ENCODE results near the gene NBPF3. TPM values are rescaled to one million over a fixed set of nuclear protein-coding genes. Genes with fewer than 3 reads are reported as not detected.

NBPF3 gene
- total RNA-seq, 4 donors from 2014 or later, result 3.8 to 23.0 (median 6.7) TPM

DNA sequence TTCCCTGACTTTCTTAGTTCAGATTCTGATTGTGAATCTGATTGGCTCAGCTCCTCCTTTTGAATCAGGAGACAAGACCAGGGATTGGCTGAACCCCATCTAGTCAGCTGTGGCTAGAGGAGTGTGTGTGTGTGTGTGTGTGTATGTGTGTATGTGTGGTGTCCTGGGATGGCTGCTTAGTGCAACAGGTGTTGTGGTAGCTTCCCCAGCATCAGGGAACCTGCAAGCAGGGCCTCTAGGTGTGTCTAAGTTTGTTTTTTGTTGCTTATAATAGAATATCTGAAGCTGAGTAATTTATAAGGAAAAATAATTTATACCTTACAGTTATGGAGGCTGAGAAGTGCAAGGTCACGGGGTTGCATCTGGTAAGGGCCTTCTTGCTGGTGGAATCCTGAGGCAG lies 56.1 kb downstream of the NBPF3 start:
- intact Hi-C loops (cut with DNase I; ENCODE audit: low total_unique reads), result no loop called here
- H3K4me3 ChIP-seq, result no peak overlapping the region
- no peaks in the 10 kb centered on the region for H3K27me3 ChIP-seq
- TF ChIP-seq CTCF (IDR thresholded peaks at IDR 0.05) (no peak), POLR2A (IDR thresholded peaks at IDR 0.05) (no peak)
- no peak overlapping the region for H3K27ac ChIP-seq
- H3K36me3 ChIP-seq, result no peaks in the 10 kb centered on the region
- H3K4me1 ChIP-seq, result no peaks in the 10 kb centered on the region
- H3K9me3 ChIP-seq, result no peaks in the 10 kb centered on the region
- no peak for DNase-seq

DNA sequence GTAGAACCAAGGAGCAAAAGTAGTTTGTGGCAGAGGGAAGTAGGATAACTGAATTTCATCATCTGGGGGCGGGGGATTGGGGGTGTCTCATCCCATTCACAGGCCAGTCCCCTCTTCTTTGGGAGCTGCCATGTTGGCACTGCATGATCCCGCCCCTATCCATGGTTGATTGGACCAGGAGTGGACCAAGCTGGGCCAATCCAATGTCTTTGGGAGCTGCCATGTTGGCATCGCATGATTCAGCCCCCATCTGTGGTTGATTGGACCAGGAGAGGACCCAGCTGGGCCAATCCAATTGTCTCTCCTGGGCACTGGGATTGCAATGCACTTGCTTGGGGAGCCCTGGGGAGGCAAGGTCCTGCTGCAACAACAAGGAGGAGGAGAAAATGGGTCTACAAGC lies 56.9 kb downstream of the NBPF3 start:
- H3K9me3 ChIP-seq, result no peaks in the 10 kb centered on the region
- no peaks in the 10 kb centered on the region for H3K4me1 ChIP-seq
- intact Hi-C loops (cut with DNase I; ENCODE audit: low total_unique reads), result no loop called here
- H3K4me3 ChIP-seq, result no peak overlapping the region
- TF ChIP-seq CTCF (IDR thresholded peaks at IDR 0.05), result no peak
- TF ChIP-seq POLR2A (IDR thresholded peaks at IDR 0.05), result no peak
- no peaks in the 10 kb centered on the region for H3K27me3 ChIP-seq
- H3K36me3 ChIP-seq, result no peaks in the 10 kb centered on the region
- no peak overlapping the region for H3K27ac ChIP-seq
- DNase-seq, result no peak

DNA sequence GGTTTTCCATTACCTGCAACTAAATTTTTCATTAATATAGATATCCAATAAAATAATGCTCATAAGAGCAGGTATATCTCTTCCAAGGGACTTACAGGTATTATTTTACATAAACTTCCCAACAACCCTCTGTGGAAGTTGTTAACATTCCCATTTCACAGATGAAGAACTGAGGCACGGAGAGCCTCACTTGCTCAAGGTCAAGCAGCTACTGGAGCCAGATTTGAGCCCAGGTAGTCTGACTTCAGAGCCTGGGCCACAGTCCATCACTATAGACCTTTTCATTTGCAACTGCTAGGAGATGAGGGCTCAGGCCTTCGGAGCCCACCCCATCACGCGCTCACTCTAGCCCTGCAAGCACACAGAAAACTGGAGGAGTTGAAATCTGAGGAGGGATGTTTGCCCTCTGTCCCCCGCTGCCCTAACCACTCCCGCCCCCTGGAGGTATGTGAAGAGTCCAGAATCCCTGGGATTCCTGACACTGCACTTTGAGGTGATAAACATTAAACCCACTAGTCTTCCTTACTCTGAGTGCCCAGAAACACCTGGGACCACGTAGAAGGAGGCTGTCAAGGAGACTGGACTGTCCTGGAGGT lies 57.6 kb downstream of the NBPF3 start:
- no peaks in the 10 kb centered on the region for H3K9me3 ChIP-seq
- intact Hi-C loops (cut with DNase I; ENCODE audit: low total_unique reads), result no loop called here
- TF ChIP-seq CTCF (IDR thresholded peaks at IDR 0.05) (no peak), POLR2A (IDR thresholded peaks at IDR 0.05) (no peak)

DNA sequence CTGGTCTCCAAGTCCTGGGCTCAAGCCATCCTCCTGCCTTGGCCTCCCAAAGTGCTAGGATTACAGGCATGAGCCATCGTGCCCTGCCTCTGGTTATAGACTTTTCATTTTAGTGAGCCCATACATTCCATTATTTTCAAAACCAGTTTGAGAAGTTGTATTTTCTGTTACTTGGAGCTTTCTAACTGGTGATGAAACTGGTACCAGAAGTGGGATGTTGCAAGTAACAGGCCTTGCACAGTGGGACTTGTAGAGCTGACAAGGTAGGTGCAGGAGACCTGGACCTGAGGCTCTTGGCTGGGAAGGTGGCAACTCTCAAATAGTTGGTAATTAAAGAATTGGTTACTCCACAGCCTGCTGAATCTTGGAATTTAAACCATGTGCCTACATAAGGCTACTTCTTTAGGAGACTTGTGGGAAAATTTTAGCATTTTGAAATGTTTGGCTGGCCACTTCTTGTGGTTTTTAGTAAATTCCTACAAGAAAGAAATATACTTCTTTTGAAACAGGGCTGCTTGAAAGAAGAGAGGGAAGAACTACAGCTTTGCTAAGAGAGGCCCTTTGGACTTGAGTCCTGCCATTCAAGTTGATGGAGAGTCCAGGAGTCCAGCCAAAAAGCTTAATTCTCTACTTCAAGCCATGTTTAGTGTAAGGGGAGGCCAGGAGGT lies 59.5 kb downstream of the NBPF3 start:
- no peak overlapping the region for H3K27ac ChIP-seq
- DNase-seq, result no peak
- no peaks in the 10 kb centered on the region for H3K4me1 ChIP-seq
- no peak for TF ChIP-seq CTCF (IDR thresholded peaks at IDR 0.05)
- no peak for TF ChIP-seq POLR2A (IDR thresholded peaks at IDR 0.05)
- H3K27me3 ChIP-seq, result no peaks in the 10 kb centered on the region
- H3K9me3 ChIP-seq, result no peaks in the 10 kb centered on the region
- no peaks in the 10 kb centered on the region for H3K36me3 ChIP-seq
- intact Hi-C loops (cut with DNase I; ENCODE audit: low total_unique reads), result no loop called here
- H3K4me3 ChIP-seq, result no peak overlapping the region

More for the DNA sequence above, 57.6 kb downstream of the NBPF3 start:
- no peaks in the 10 kb centered on the region for H3K4me1 ChIP-seq
- DNase-seq, result no peak
- no peaks in the 10 kb centered on the region for H3K27me3 ChIP-seq
- H3K4me3 ChIP-seq, result no peak overlapping the region
- H3K36me3 ChIP-seq, result no peaks in the 10 kb centered on the region
- H3K27ac ChIP-seq, result no peak overlapping the region

DNA sequence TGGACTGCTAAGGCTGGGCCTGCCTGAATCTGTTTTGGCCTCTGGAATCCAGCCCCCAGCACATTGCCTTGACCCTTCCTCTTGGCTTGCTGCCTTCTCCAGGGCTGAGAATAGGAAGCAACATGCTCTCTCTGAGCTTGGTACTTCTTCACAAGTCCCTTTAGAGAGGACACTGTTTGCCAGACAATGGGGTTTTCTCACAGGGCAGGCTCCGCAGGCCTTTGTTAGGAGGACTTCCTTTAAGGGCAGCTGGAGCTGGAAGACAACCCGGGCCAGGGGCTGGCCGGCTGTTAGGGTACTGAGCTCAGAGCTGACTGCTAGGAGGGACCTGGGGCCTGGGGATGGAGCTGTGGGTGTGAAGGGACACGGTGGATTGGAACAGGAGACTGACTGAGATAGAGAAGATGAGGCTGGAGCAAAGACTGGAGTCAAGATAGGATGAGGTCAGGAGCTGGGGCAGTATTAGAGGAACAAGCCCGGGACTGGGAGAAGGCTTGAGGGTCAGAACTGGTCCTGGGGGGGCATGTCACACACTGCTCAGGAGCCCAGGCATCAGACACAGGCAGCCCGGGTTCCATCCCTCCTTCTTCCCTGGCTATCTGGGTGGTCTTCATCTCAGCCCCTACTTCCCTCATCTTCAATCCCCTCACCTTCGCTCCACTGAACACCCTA lies 63.9 kb downstream of the NBPF3 start:
- Histone ChIP-seq H3K27me3 (peaks cover 6 to 8% of the 10 kb centered on the region in 2 donors), H3K4me3 (no peak overlapping the region), H3K36me3 (no peaks in the 10 kb centered on the region), H3K9me3 (no peaks in the 10 kb centered on the region), H3K27ac (no peak overlapping the region), H3K4me1 (peaks cover 0 to 3% of the 10 kb centered on the region in 2 donors)
- no peak for DNase-seq
- TF ChIP-seq POLR2A (IDR thresholded peaks at IDR 0.05) (no peak), CTCF (IDR thresholded peaks at IDR 0.05) (no peak)
- intact Hi-C loops (cut with DNase I; ENCODE audit: low total_unique reads), result no loop called here

Measured in uterus (tissue), 4 donors.